Heart left ventricle (tissue), 16 donors: ENCODE results near the gene SRSF10. TPM values are rescaled to one million over a fixed set of nuclear protein-coding genes. Genes with fewer than 3 reads are reported as not detected.

Experiments
- ATAC-seq, 4 donors: fragments of 200-7000 bp; cut with Tn5 transposase; one replicate each; pipeline ENCODE4 v1.9.1; 2020 to 2022; ENCODE audit warnings: moderate library complexity in 4 of 4, mild to moderate bottlenecking in 3 of 4, moderate number of reproducible peaks in 1 of 4
- DNase-seq, 5 donors: peaks; one replicate each; pipeline ENCODE4 v3.0.0-alpha.2; 2020
- H3K27ac ChIP-seq, 12 donors: fragments of 200-600 bp; sonication (generic) in 4 of 12; one replicate each; pipeline versions ENCODE4 v1.5.0 to v1.8.0; 2016 to 2022; ENCODE audit warnings: mild to moderate bottlenecking in 2 of 12
- H3K27me3 ChIP-seq, 9 donors: fragments of 200-600 bp; sonication (generic) in 2 of 9; one replicate each; pipeline versions ENCODE4 v1.5.1 to v1.8.0; 2016 to 2022; ENCODE audit warnings: mild to moderate bottlenecking in 3 of 9
- H3K36me3 ChIP-seq, 9 donors: fragments of 200-600 bp; sonication (generic) in 2 of 9; one replicate each; pipeline versions ENCODE4 v1.5.0 to v1.8.0; 2018 to 2022; ENCODE audit warnings: mild to moderate bottlenecking in 2 of 9
- H3K4me1 ChIP-seq, 12 donors: fragments of 200-600 bp; sonication (generic) in 4 of 12; one replicate each; pipeline versions ENCODE4 v1.5.0 to v1.8.0; 2016 to 2022; ENCODE audit warnings: mild to moderate bottlenecking in 3 of 12
- H3K4me3 ChIP-seq, 12 donors: fragments of 200-600 bp; sonication (generic) in 4 of 12; one replicate each; pipeline versions ENCODE4 v1.5.0 to v1.8.0; 2017 to 2022; ENCODE audit warnings: mild to moderate bottlenecking in 9 of 12, moderate library complexity in 4 of 12
- H3K9me3 ChIP-seq, 12 donors: fragments of 200-600 bp; sonication (generic) in 4 of 12; one replicate each; pipeline versions ENCODE4 v1.5.0 to v1.8.0; 2016 to 2022; ENCODE audit warnings: mild to moderate bottlenecking in 1 of 12
- CTCF ChIP-seq, 12 donors: fragments of 200-600 bp; sonication (generic) in 4 of 12; IDR thresholded peaks; one replicate each; pipeline versions ENCODE4 v1.5.0 to v1.8.0; 2018 to 2022; ENCODE audit warnings: antibody characterized with exemption in 12 of 12, mild to moderate bottlenecking in 5 of 12
- POLR2A ChIP-seq, 2 donors: fragments of 450-650 bp; IDR thresholded peaks; one replicate each; pipeline ENCODE4 v1.6.1; 2017; ENCODE audit warnings: antibody characterized with exemption in 2 of 2, mild to moderate bottlenecking in 2 of 2, moderate library complexity in 2 of 2
- WGBS, 4 donors: extraction: QIAGEN DNeasy Blood & Tissue Kit in 2 of 4; methylation state at CpG; one replicate each; pipeline versions ENCODE4 v1.1.5 to v1.1.7; 2013 to 2018; 5-methylcytosine and 5-hydroxymethylcytosine counted together
- intact Hi-C, 10 donors: fragments of 100-400 bp; cut with DNase I; formaldehyde crosslinking; loops; one replicate each; pipeline versions ENCODE4 v1.11.1 to v1.14.2; 2022
- polyA plus RNA-seq, 2 donors: library from polyadenylated mRNA; stranded (reverse); fragments of 200-250 nt; gene quantifications; one replicate each; pipeline ENCODE4 v1.2.3, GENCODE V29; 2013
- total RNA-seq, 9 donors: library from RNA; depleted of rRNA in 2 of 9; stranded (reverse); fragments of >200 nt in 2 of 9; fragmentation: NEBNext Ultra II Directional in 3 of 9; extraction: Animal tissue kit (Norgen Biotek cat#: 25700) in 3 of 9; gene quantifications; one replicate each; pipeline versions ENCODE4 v1.1.0 to v1.2.4, GENCODE V29; 2016 to 2023
- donor health status: ischemic (EF 13 %, LVEDD 7.1; RV severe dilation, severe dysfunction).
- donor health status: healthy with polysubstance abuse.
- donor health status: DM: no; HTN: yes; CAD: no.
- donor health status: DM: no; HTN: no; CAD: no.
- donor health status: ischemic (EF 25% LVEDD 6.9; RV normal size, moderate dysfunction).
- donor health status: ischemic (EF 25% LVEDD 5.7; RV mildly dilated, moderate dysfunction).
- donor health status: healthy.
- donor health status: DM: yes; HTN: yes; CAD: no.
- donor health status: ischemic (EF 35%, LVEDD 5.7; RV mildly dilated, moderate dysfunction).
- donor health status: nonischemic (EF 11% LVEDD 7.7; RV severe dilation, severe dysfunction).
- donor health status: DM: yes; HTN: yes; CAD: no.
- donor health status: PGD.
- donor health status: ischemic (EF 29% LVEDD 5.4; RV normal size, mild dysfunction).
- donor health status: nonischemic (EF 23%, LVEDD 6.1; RV moderate dilation, normal function).

SRSF10 gene
- total and polyA plus RNA-seq, 11 donors, result 34.3 to 60.9 (median 47.3) TPM

GRCh38 chr1:23977854-23978191 lies 2.3 kb downstream of the SRSF10 start:
- DNase-seq, result no peak
- no peak for ATAC-seq
- no peaks in the 10 kb centered on the region for H3K9me3 ChIP-seq
- H3K27me3 ChIP-seq, result no peaks in the 10 kb centered on the region
- 22 to 46% (median 28%) methylated on average over 1 of the region's 1 CpG for WGBS, 4 donors
- H3K27ac ChIP-seq, result peak overlapping the region in 6 of 12 donors; percentile 4 to 98 (median 61)
- H3K4me3 ChIP-seq, result peak overlapping the region in 6 of 12 donors; percentile 80 to 97 (median 90)
- peaks cover 0 to 41% (median 32%) of the 10 kb centered on the region in 9 donors for H3K36me3 ChIP-seq
- TF ChIP-seq CTCF (IDR thresholded peaks at IDR 0.05), result no peak
- no peak for TF ChIP-seq POLR2A (IDR thresholded peaks at IDR 0.05)
- intact Hi-C loops, result loop anchor here in 8 of 10 donors (2.0 to 5.0 kb wide), 7 partner anchors 15 to 51 kb away; no protein-coding TSS in a partner anchor
- H3K4me1 ChIP-seq, result peaks cover 5 to 57% (median 44%) of the 10 kb centered on the region in 12 donors

- no peaks in the 10 kb centered on the region for H3K27me3 ChIP-seq
- no peak for ATAC-seq
- TF ChIP-seq POLR2A (IDR thresholded peaks at IDR 0.05) (no peak), CTCF (IDR thresholded peaks at IDR 0.05) (no peak)
- peak overlapping the region in 5 of 12 donors; percentile 7 to 97 (median 84) for H3K4me3 ChIP-seq
- H3K27ac ChIP-seq, result peak overlapping the region in 6 of 12 donors; percentile 30 to 97 (median 40)
- 46 to 56% (median 52%) methylated on average over 4 of the region's 4 CpGs for WGBS, 4 donors
- no peaks in the 10 kb centered on the region for H3K9me3 ChIP-seq
- peaks cover 5 to 57% (median 44%) of the 10 kb centered on the region in 12 donors for H3K4me1 ChIP-seq
- peaks cover 0 to 46% (median 36%) of the 10 kb centered on the region in 9 donors for H3K36me3 ChIP-seq
- no peak for DNase-seq
- intact Hi-C loops, result loop anchor here in 4 of 10 donors (2.0 to 5.0 kb wide), 3 partner anchors 15 to 50 kb away; no protein-coding TSS in a partner anchor
Measured at GRCh38 chr1:23977187-23977853, 2.8 kb downstream of the SRSF10 start.

- Histone ChIP-seq H3K9me3 (no peaks in the 10 kb centered on the region), H3K27me3 (no peaks in the 10 kb centered on the region), H3K36me3 (peaks cover 0 to 100% (median 94%) of the 10 kb centered on the region in 9 donors), H3K4me1 (peaks cover 0 to 26% (median 19%) of the 10 kb centered on the region in 12 donors), H3K4me3 (no peak overlapping the region), H3K27ac (peak overlapping the region in 1 of 12 donors; percentile 21)
- TF ChIP-seq CTCF (IDR thresholded peaks at IDR 0.05), result no peak
- no peak for TF ChIP-seq POLR2A (IDR thresholded peaks at IDR 0.05)
- no peak for DNase-seq
- intact Hi-C loops, result no loop called here
- ATAC-seq, result no peak
- 46 to 72% (median 59%) methylated on average over 2 of the region's 2 CpGs for WGBS, 4 donors
Measured at GRCh38 chr1:23967871-23968270, 12.3 kb downstream of the SRSF10 start.

GRCh38 chr1:23966973-23967493 lies 13.1 kb downstream of the SRSF10 start:
- H3K36me3 ChIP-seq, result peaks cover 0 to 95% (median 88%) of the 10 kb centered on the region in 9 donors
- peaks cover 0 to 27% (median 19%) of the 10 kb centered on the region in 12 donors for H3K4me1 ChIP-seq
- H3K27me3 ChIP-seq, result no peaks in the 10 kb centered on the region
- ATAC-seq, result no peak
- no peak overlapping the region for H3K27ac ChIP-seq
- H3K9me3 ChIP-seq, result no peaks in the 10 kb centered on the region
- H3K4me3 ChIP-seq, result no peak overlapping the region
- no peak for DNase-seq
- intact Hi-C loops, result no loop called here
- TF ChIP-seq CTCF (IDR thresholded peaks at IDR 0.05) (no peak), POLR2A (IDR thresholded peaks at IDR 0.05) (no peak)
